Subcutaneous abdominal adipose tissue (tissue), 5 donors: Measurements from ENCODE around the gene SLC2A10.

Experiments used
- H3K27ac ChIP-seq: one replicate; pipeline ENCODE4 v1.7.0; 2013; ENCODE audit warnings: low read depth, mild to moderate bottlenecking, inconsistent platforms, low read length, moderate library complexity
- H3K27me3 ChIP-seq, 5 donors: one replicate each; pipeline ENCODE4 v1.7.0; 2013; ENCODE audit warnings: low read length in 5 of 5, inconsistent platforms in 1 of 5; ENCODE audit not compliant: control insufficient read depth in 5 of 5, insufficient read depth in 4 of 5
- H3K36me3 ChIP-seq, 5 donors: one replicate each; pipeline ENCODE4 v1.7.0; 2013; ENCODE audit warnings: low read length in 5 of 5; ENCODE audit not compliant: control insufficient read depth in 5 of 5, insufficient read depth in 5 of 5
- H3K4me1 ChIP-seq, 5 donors: one replicate each; pipeline ENCODE4 v1.7.0; 2013; ENCODE audit warnings: low read length in 5 of 5, mild to moderate bottlenecking in 3 of 5, moderate library complexity in 1 of 5; ENCODE audit not compliant: control insufficient read depth in 5 of 5, insufficient read depth in 5 of 5
- H3K4me3 ChIP-seq, 5 donors: one replicate each; pipeline ENCODE4 v1.7.0; 2013; ENCODE audit warnings: low read length in 5 of 5, low read depth in 1 of 5
- H3K9ac ChIP-seq, 5 donors: one replicate each; pipeline ENCODE4 v1.7.0; 2013; ENCODE audit warnings: low read length in 5 of 5, mild to moderate bottlenecking in 4 of 5, moderate library complexity in 3 of 5
- H3K9me3 ChIP-seq, 5 donors: one replicate each; pipeline ENCODE4 v1.7.0; 2013; ENCODE audit warnings: low read length in 5 of 5; ENCODE audit not compliant: control insufficient read depth in 5 of 5
- donor health status: healthy.
- donor health status: healthy.
- donor health status: healthy.
- donor health status: healthy.
- donor health status: healthy.

SLC2A10 gene

GRCh38 chr20:46709459-46710152, at the start of gene SLC2A10:
SLC2A10 (plus strand) TSS chr20:46709649; CDS start chr20:46709737, 88 bp downstream.
- Histone ChIP-seq H3K27ac (peak within 1 kb of the TSS; percentile 50), H3K27me3 (peaks cover 0 to 7% (median 0%) of the 10 kb centered on the region in 5 donors), H3K9me3 (no peaks in the 10 kb centered on the region), H3K36me3 (no peaks in the 10 kb centered on the region), H3K9ac (peak within 1 kb of the TSS; percentile 32 to 90 (median 69)), H3K4me3 (peak within 1 kb of the TSS; percentile 58 to 84 (median 72)), H3K4me1 (peaks cover 0 to 21% (median 18%) of the 10 kb centered on the region in 5 donors)

- Histone ChIP-seq H3K27ac (no peak overlapping the region), H3K36me3 (no peaks in the 10 kb centered on the region), H3K27me3 (no peaks in the 10 kb centered on the region)
These were observed 49.0 kb upstream of the SLC2A10 start for GRCh38 chr20:46660487-46660886.

GRCh38 chr20:46661659-46662058, 47.8 kb upstream of the SLC2A10 start:
- H3K9ac ChIP-seq: no peak overlapping the region
- peaks cover 0 to 2% (median 0%) of the 10 kb centered on the region in 5 donors for H3K9me3 ChIP-seq
- H3K4me1 ChIP-seq: no peaks in the 10 kb centered on the region
- no peaks in the 10 kb centered on the region for H3K27me3 ChIP-seq
- H3K27ac ChIP-seq: no peak overlapping the region
- no peak overlapping the region for H3K4me3 ChIP-seq
- no peaks in the 10 kb centered on the region for H3K36me3 ChIP-seq

More at GRCh38 chr20:46660487-46660886, 49.0 kb upstream of the SLC2A10 start:
- no peak overlapping the region for H3K9ac ChIP-seq
- no peak overlapping the region for H3K4me3 ChIP-seq
- H3K4me1 ChIP-seq: no peaks in the 10 kb centered on the region
- H3K9me3 ChIP-seq: peaks cover 0 to 2% (median 0%) of the 10 kb centered on the region in 5 donors

GRCh38 chr20:46663531-46663930, 45.9 kb upstream of the SLC2A10 start:
- Histone ChIP-seq H3K27me3 (no peaks in the 10 kb centered on the region), H3K9me3 (peaks cover 0 to 2% (median 0%) of the 10 kb centered on the region in 5 donors), H3K9ac (no peak overlapping the region), H3K4me1 (no peaks in the 10 kb centered on the region), H3K36me3 (no peaks in the 10 kb centered on the region), H3K27ac (no peak overlapping the region), H3K4me3 (no peak overlapping the region)

GRCh38 chr20:46665602-46666001, 43.8 kb upstream of the SLC2A10 start:
- no peaks in the 10 kb centered on the region for H3K4me1 ChIP-seq
- no peak overlapping the region for H3K9ac ChIP-seq
- no peaks in the 10 kb centered on the region for H3K27me3 ChIP-seq
- no peak overlapping the region for H3K4me3 ChIP-seq
- H3K36me3 ChIP-seq: no peaks in the 10 kb centered on the region
- peaks cover 0 to 8% (median 5%) of the 10 kb centered on the region in 5 donors for H3K9me3 ChIP-seq
- no peak overlapping the region for H3K27ac ChIP-seq

- Histone ChIP-seq H3K4me3 (no peak overlapping the region), H3K9me3 (peaks cover 0 to 14% (median 11%) of the 10 kb centered on the region in 5 donors), H3K9ac (no peak overlapping the region), H3K4me1 (no peaks in the 10 kb centered on the region), H3K27me3 (no peaks in the 10 kb centered on the region), H3K27ac (no peak overlapping the region), H3K36me3 (no peaks in the 10 kb centered on the region)
These were observed 43.1 kb upstream of the SLC2A10 start for GRCh38 chr20:46666306-46666705.

- H3K27me3 ChIP-seq: no peaks in the 10 kb centered on the region
- no peaks in the 10 kb centered on the region for H3K4me1 ChIP-seq
- H3K4me3 ChIP-seq: no peak overlapping the region
- H3K36me3 ChIP-seq: no peaks in the 10 kb centered on the region
- H3K9me3 ChIP-seq: peaks cover 0 to 15% (median 11%) of the 10 kb centered on the region in 5 donors
- H3K9ac ChIP-seq: no peak overlapping the region
- no peak overlapping the region for H3K27ac ChIP-seq
These were observed 42.5 kb upstream of the SLC2A10 start for GRCh38 chr20:46666818-46667515.

GRCh38 chr20:46670228-46670584, 39.2 kb upstream of the SLC2A10 start:
- peaks cover 0 to 24% (median 15%) of the 10 kb centered on the region in 5 donors for H3K9me3 ChIP-seq
- no peaks in the 10 kb centered on the region for H3K36me3 ChIP-seq
- no peak overlapping the region for H3K4me3 ChIP-seq
- H3K27me3 ChIP-seq: no peaks in the 10 kb centered on the region
- H3K27ac ChIP-seq: no peak overlapping the region
- no peak overlapping the region for H3K9ac ChIP-seq
- no peaks in the 10 kb centered on the region for H3K4me1 ChIP-seq

- H3K9ac ChIP-seq: no peak overlapping the region
- H3K4me1 ChIP-seq: no peaks in the 10 kb centered on the region
- H3K4me3 ChIP-seq: no peak overlapping the region
- H3K9me3 ChIP-seq: peaks cover 0 to 24% (median 15%) of the 10 kb centered on the region in 5 donors
- no peak overlapping the region for H3K27ac ChIP-seq
- H3K36me3 ChIP-seq: no peaks in the 10 kb centered on the region
- no peaks in the 10 kb centered on the region for H3K27me3 ChIP-seq
These were observed 38.6 kb upstream of the SLC2A10 start for GRCh38 chr20:46670585-46671584.
